Astrocyte (in vitro differentiated cells and primary cell): ENCODE results near the gene HSPA4L. TPM values are rescaled to one million over a fixed set of nuclear protein-coding genes. Genes with fewer than 3 reads are reported as not detected.

Experiments
- DNase-seq: peaks from one replicate; pipeline ENCODE4 v3.0.0-alpha.2; 2010; ENCODE audit warnings: low read depth
- FAIRE-seq: peaks from 2 replicates; lab custom pipeline; 2011; peaks lifted over from hg19 to GRCh38; lab: Jason Lieb, UNC
- H2AFZ ChIP-seq: 2 replicates; pipeline ENCODE4 v1.6.0; 2012; ENCODE audit warnings: low read depth, low read length, inconsistent platforms
- H3K27ac ChIP-seq: 2 replicates; pipeline ENCODE4 v1.5.1; 2011; ENCODE audit warnings: low read depth, low read length, inconsistent platforms
- H3K27me3 ChIP-seq: 2 replicates; pipeline ENCODE4 v1.6.0; 2011; ENCODE audit warnings: low read length, inconsistent platforms; ENCODE audit not compliant: insufficient read depth
- H3K36me3 ChIP-seq: 2 replicates; pipeline ENCODE4 v1.5.1; 2011; ENCODE audit warnings: low read length, inconsistent platforms; ENCODE audit not compliant: insufficient read depth
- H3K4me1 ChIP-seq: 2 replicates; pipeline ENCODE4 v1.5.1; 2011; ENCODE audit warnings: low read length, inconsistent platforms; ENCODE audit not compliant: insufficient read depth
- H3K4me2 ChIP-seq: 2 replicates; pipeline ENCODE4 v1.6.0; 2012; ENCODE audit warnings: low read length, inconsistent platforms
- H3K4me3 ChIP-seq: 2 replicates; pipeline ENCODE4 v1.5.1; 2011; ENCODE audit warnings: low read depth, mild to moderate bottlenecking, low read length, inconsistent platforms; ENCODE audit not compliant: insufficient read depth
- H3K79me2 ChIP-seq: 2 replicates; pipeline ENCODE4 v1.6.0; 2012; ENCODE audit warnings: mild to moderate bottlenecking, low read length, inconsistent platforms; ENCODE audit not compliant: insufficient read depth
- H3K9ac ChIP-seq: 2 replicates; pipeline ENCODE4 v1.6.0; 2012; ENCODE audit warnings: mild to moderate bottlenecking, low read length, inconsistent platforms
- H3K9me3 ChIP-seq: 2 replicates; pipeline ENCODE4 v1.5.1; 2012; ENCODE audit warnings: low read depth, mild to moderate bottlenecking, low read length, inconsistent platforms; ENCODE audit not compliant: insufficient read depth
- H4K20me1 ChIP-seq: 2 replicates; pipeline ENCODE4 v1.6.0; 2012; ENCODE audit warnings: low read length, inconsistent platforms; ENCODE audit not compliant: insufficient read depth
- H3K27ac Mint-ChIP-seq: one replicate; pipeline ENCODE4 v1.8.0; 2021; ENCODE audit warnings: mild to moderate bottlenecking, mixed read lengths; ENCODE audit not compliant: unreplicated experiment
- H3K27me3 Mint-ChIP-seq: one replicate; pipeline ENCODE4 v1.8.0; 2021; ENCODE audit warnings: low read depth, mixed read lengths; ENCODE audit not compliant: unreplicated experiment
- H3K36me3 Mint-ChIP-seq: one replicate; pipeline ENCODE4 v1.8.0; 2021; ENCODE audit warnings: low read depth, mixed read lengths; ENCODE audit not compliant: unreplicated experiment
- H3K4me1 Mint-ChIP-seq: one replicate; pipeline ENCODE4 v1.8.0; 2021; ENCODE audit warnings: low read depth, mixed read lengths; ENCODE audit not compliant: unreplicated experiment
- H3K4me3 Mint-ChIP-seq: one replicate; pipeline ENCODE4 v1.8.0; 2021; ENCODE audit warnings: mild to moderate bottlenecking, moderate library complexity, mixed read lengths; ENCODE audit not compliant: unreplicated experiment
- H3K9me3 Mint-ChIP-seq: one replicate; pipeline ENCODE4 v1.8.0; 2021; ENCODE audit warnings: mild to moderate bottlenecking, mixed read lengths; ENCODE audit not compliant: unreplicated experiment
- CTCF ChIP-seq: IDR thresholded peaks from 2 replicates; pipeline ENCODE4 v1.5.1; 2011; ENCODE audit warnings: low read depth, mild to moderate bottlenecking, inconsistent platforms, low read length, moderate library complexity; ENCODE audit not compliant: insufficient read depth
- EZH2 ChIP-seq: IDR thresholded peaks from 2 replicates; pipeline ENCODE4 v1.6.1; 2012; ENCODE audit warnings: mild to moderate bottlenecking, low read length, inconsistent platforms; ENCODE audit not compliant: insufficient read depth
- total RNA-seq: library from RNA; stranded (reverse); gene quantifications from 2 replicates; pipeline ENCODE4 v1.2.1, GENCODE V29; 2021

Gene HSPA4L
- total RNA-seq, 1 donor from 2014 or later = 8.9 TPM

GRCh38 chr4:127868196-127868595 is 86.1 kb downstream of the HSPA4L start:
- Histone ChIP-seq H3K79me2 (no peaks in the 10 kb centered on the region), H4K20me1 (no peaks in the 10 kb centered on the region), H3K4me1 (peaks cover 12% of the 10 kb centered on the region), H3K4me3 (no peak overlapping the region), H3K9me3 (no peaks in the 10 kb centered on the region), H3K27me3 (no peaks in the 10 kb centered on the region), H3K27ac (no peak overlapping the region), H3K9ac (no peak overlapping the region), H2AFZ (no peak overlapping the region), H3K36me3 (no peaks in the 10 kb centered on the region), H3K4me2 (no peak overlapping the region)
- H3K27me3 Mint-ChIP-seq = no peaks in the 10 kb centered on the region
- FAIRE-seq (no peak), DNase-seq (no peak)
- TF ChIP-seq CTCF (no peak), EZH2 (no peak)
- peaks cover 3% of the 10 kb centered on the region for H3K36me3 Mint-ChIP-seq
- H3K27ac Mint-ChIP-seq = no peak overlapping the region
- H3K9me3 Mint-ChIP-seq = no peaks in the 10 kb centered on the region
- no peak overlapping the region for H3K4me3 Mint-ChIP-seq
- H3K4me1 Mint-ChIP-seq = peaks cover 16% of the 10 kb centered on the region

GRCh38 chr4:127870281-127870680 is 88.2 kb downstream of the HSPA4L start:
- no peaks in the 10 kb centered on the region for H3K27me3 ChIP-seq
- H3K27me3 Mint-ChIP-seq = no peaks in the 10 kb centered on the region
- H3K9me3 ChIP-seq = no peaks in the 10 kb centered on the region
- no peaks in the 10 kb centered on the region for H3K36me3 ChIP-seq
- no peak overlapping the region for H3K4me3 ChIP-seq
- no peak overlapping the region for H3K27ac ChIP-seq
- H3K36me3 Mint-ChIP-seq = peaks cover 2% of the 10 kb centered on the region
- H3K9me3 Mint-ChIP-seq = peaks cover 3% of the 10 kb centered on the region
- H3K27ac Mint-ChIP-seq = peak overlapping the region; percentile 2
- H2AFZ ChIP-seq = peak overlapping the region; percentile 59
- peak overlapping the region; percentile 28 for H3K9ac ChIP-seq
- H3K4me3 Mint-ChIP-seq = no peak overlapping the region
- no peaks in the 10 kb centered on the region for H4K20me1 ChIP-seq
- H3K4me1 Mint-ChIP-seq = peaks cover 16% of the 10 kb centered on the region
- no peak for FAIRE-seq
- H3K79me2 ChIP-seq = no peaks in the 10 kb centered on the region
- no peak for DNase-seq
- TF ChIP-seq CTCF (no peak), EZH2 (no peak)
- peaks cover 12% of the 10 kb centered on the region for H3K4me1 ChIP-seq
- peak overlapping the region; percentile 58 for H3K4me2 ChIP-seq

- peak overlapping the region; percentile 59 for H2AFZ ChIP-seq
- no peak overlapping the region for H3K4me3 Mint-ChIP-seq
These were observed 88.6 kb downstream of the HSPA4L start for GRCh38 chr4:127870688-127871087.

More at GRCh38 chr4:127870688-127871087, 88.6 kb downstream of the HSPA4L start:
- Histone ChIP-seq H3K4me3 (no peak overlapping the region), H3K4me1 (peaks cover 12% of the 10 kb centered on the region), H3K36me3 (no peaks in the 10 kb centered on the region), H3K79me2 (no peaks in the 10 kb centered on the region), H3K27ac (no peak overlapping the region), H3K9me3 (no peaks in the 10 kb centered on the region), H3K9ac (peak overlapping the region; percentile 28), H3K4me2 (peak overlapping the region; percentile 58), H3K27me3 (no peaks in the 10 kb centered on the region), H4K20me1 (no peaks in the 10 kb centered on the region)
- peak overlapping the region; percentile 2 for H3K27ac Mint-ChIP-seq
- no peak for TF ChIP-seq CTCF
- TF ChIP-seq EZH2 = no peak
- FAIRE-seq = no peak
- peaks cover 2% of the 10 kb centered on the region for H3K36me3 Mint-ChIP-seq
- H3K9me3 Mint-ChIP-seq = peaks cover 3% of the 10 kb centered on the region
- no peaks in the 10 kb centered on the region for H3K27me3 Mint-ChIP-seq
- DNase-seq = peak; percentile 90
- peaks cover 16% of the 10 kb centered on the region for H3K4me1 Mint-ChIP-seq
